Amniotic epithelial cell (primary cell): ENCODE data around the gene FBXO21.
"Not testable (repeated sequence)": the region's sequence is repeated elsewhere in the genome, so short reads cannot be mapped to it uniquely, and the experiment has no call there.

ENCODE experiments used
- DNase-seq: peaks from one replicate; pipeline ENCODE4 v3.0.0-alpha.2; 2010; ENCODE audit warnings: low read depth

Gene FBXO21

DNA sequence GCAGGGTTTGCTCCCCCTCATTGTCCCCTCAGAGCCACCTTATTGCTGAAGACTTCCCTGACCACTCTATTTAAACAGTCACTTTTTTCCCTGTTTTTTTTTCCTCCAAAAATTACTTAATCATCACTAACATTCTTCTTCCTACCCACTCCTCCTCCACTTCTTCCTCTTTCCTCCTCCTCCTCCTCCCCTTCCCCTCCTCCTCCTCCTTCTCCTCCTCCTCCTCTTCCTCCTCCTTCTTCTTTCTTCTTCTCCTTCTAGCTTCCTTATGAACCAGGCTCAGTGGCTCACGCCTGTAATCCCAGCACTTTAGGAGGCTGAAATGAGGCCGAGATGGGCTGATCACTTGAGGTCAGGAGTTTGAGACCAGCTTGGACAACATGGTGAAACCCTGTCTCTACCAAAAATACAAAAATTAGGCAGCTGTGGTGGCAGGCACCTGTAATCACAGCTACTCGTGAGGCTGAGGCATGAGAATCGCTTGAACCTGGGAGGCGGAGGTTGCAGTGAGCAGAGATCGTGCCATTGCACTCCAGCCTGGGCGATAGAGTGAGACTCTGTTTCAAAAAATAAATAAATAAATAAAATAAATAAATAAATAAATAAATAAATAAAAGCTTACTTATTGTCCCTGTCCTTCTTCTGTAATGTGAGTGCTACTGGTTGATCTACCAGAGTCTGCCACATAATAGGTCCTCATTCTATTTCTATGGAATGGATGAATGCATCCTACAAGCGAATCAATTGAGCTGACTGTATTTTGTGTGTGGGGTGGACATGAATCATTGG is 9.9 kb upstream of the FBXO21 start:
- DNase-seq: not testable (repeated sequence)

GRCh38 chr12:117196334-117196733 is 6.1 kb upstream of the FBXO21 start:
- not testable (repeated sequence) for DNase-seq

GRCh38 chr12:117195027-117195426 is 4.8 kb upstream of the FBXO21 start:
- not testable (repeated sequence) for DNase-seq

DNA sequence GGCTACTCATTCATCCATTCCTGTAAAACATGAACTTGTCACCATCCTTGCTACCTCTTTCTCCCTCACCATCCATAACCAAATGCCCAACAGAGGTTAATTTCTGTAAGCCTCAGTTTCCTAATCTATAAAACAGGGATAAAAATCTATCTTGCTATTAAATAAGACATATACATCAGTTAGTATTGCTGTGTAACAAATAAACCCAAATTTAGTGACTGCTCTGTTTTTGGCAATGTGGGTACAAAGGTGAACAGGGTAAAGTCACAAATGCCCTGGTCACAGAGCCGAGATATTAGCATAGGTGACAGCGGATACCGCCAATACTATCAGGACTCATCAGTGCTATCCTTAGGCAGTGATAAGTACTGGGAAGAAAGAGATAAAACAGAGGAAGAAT is 3.6 kb upstream of the FBXO21 start:
- no peak for DNase-seq

DNA sequence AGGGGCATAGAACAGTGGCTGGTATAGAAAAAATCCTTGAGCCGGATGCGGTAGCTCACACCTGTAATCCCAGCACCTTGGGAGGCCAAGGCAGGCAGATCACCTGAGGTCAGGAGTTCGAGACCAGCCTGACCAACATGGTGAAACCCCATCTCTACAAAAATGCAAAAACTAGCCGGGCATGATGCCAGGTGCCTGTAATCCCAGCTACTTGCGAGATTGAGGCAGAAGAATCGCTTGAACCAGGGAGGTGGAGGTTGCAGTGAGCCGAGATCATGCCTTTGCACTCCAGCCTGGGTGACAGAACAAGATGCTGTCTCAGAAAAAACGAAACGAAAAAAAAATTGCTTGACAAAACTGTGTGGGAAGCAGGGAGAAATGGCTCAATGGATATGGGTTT is 2.3 kb upstream of the FBXO21 start:
- DNase-seq: not testable (repeated sequence)

DNA sequence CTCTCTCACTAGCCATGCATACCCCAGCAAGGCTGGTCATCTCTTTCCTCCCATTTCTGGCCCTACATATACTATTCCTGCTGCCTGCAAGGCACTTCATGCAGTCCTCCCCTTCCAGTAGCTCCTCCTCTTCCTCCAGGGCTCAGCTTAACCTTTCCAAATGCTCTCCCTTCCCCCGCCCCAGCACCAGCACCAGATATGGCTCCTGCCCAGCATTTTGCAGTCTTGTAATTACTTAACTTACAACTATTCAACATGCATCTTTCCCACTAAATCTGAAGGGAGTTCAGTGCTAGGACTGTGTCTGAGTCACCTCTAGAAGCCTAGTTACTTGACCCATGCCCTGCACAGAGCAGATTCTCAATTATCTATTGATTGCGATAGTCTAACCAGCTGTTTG is 1.8 kb upstream of the FBXO21 start:
- peak; percentile 19 for DNase-seq

DNA sequence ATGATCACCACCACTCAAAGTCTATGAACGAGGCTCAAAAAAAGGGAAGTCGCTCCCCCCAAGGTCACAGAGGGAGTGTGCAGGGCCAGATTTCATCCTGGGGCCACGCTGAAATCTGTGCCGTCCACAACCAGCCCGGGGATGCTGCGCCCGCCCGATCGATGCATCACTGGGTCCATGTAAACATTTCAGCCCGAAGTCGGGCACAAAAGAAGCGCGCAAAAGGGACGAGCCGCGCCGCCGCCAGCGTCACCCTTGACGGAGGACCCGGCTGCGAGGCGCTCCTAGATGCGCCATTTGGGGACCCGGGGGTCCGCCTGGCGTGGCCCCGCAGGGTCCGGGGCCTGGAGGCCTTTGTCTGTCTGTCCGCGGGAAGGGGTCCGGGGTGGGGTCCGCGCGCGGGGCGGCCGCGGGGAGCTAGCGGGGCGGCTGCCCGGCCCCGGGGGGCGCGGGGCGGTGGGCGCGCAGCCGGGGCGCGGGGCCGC is 503 bp downstream of the FBXO21 start:
- peak; percentile 12 for DNase-seq

DNA sequence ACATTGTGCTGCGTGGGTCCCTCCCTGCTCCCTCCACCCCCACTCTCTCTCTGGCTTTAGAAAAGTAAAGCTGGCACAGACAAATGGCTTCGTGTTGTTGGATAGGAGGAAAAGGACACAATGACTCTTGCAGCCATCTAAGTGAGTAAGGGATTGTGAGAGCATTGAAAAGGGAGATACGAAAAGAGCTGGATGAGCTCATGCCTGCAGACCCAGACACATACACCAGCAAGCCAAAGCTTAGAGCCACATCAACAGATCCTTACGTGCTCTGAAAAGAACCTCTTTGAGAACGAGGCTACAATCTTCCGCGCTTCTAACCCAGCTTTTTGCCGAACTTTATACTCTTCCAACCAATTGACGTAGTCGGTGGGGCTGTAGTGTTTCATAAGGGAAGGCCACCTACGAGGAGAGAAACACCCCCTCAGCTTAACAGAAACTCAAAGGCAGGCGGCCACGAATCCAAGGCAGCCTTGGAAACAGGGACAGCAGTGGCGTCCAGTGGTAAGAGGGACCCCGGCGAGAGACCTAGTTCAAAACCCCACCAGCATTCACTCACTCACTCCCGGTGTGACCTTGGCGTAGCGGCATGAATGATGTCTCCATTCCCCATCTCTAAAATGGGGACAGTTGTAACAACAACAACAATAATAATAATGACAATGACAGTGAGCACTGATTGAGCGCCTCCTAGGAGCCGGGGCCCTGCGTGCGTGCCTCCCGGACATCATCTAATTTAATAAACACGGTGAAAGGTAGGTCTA is 1.1 kb downstream of the FBXO21 start:
- peak; percentile 81 for DNase-seq

GRCh38 chr12:117188121-117188665 is 2.1 kb downstream of the FBXO21 start:
- no peak for DNase-seq

- peak; percentile 23 for DNase-seq
These were observed 2.8 kb downstream of the FBXO21 start for GRCh38 chr12:117187421-117187820.

DNA sequence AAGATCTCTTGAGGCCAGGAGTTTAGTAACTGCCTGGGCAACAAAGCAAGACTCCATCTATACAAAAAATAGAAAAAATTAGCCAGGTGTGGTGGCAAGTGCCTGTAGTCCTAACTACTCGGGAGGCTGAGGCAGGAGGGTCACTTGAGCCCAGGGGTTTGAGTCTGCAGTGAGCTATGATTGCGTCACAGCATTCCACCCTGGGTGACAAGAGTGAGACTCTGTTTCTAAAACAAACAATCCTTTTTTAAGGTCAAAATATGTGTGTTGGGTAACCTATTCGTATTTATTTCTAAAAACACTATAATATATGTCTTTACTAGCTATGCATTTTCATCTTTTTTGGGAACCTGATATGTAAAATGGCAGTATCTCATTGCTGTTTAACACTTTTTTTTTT is 7.4 kb downstream of the FBXO21 start:
- DNase-seq: no peak

DNA sequence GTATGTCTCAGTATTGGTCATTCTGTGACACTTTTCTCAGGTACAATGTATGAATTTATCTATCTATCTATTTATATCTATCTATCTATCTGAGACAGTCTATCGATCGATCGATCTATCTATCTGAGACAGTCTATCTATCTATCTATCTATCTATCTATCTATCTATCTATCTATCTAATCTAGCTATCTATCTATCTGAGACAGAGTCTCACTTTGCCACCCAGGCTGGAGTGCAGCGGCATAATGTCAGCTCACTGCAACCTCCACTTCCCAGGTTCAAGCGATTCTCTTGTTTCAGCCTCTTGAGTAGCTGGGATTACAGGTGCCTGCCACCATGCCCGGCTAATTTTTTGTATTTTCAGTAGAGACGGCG is 8.8 kb downstream of the FBXO21 start:
- not testable (repeated sequence) for DNase-seq

- DNase-seq: no peak
These were observed 9.4 kb downstream of the FBXO21 start for GRCh38 chr12:117180758-117181467.

DNA sequence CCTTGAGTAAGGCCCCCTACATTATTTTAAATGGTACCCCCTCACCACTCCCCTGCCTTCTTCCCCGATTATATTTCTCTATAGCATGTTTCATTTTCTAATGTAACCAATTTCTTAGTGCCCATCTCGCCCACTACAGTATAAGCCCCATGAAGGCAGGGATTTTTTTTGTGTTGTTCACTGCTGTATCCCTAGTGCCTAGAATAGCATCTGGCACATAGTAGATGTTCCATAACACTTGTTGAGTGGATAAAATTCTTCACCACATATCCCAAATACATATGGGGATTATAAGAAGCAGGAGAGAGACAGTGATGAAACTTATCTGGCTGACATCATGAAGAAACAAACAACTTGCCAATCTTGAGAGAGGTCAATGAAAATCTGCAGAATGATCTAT is 11.5 kb downstream of the FBXO21 start:
- no peak for DNase-seq

DNA sequence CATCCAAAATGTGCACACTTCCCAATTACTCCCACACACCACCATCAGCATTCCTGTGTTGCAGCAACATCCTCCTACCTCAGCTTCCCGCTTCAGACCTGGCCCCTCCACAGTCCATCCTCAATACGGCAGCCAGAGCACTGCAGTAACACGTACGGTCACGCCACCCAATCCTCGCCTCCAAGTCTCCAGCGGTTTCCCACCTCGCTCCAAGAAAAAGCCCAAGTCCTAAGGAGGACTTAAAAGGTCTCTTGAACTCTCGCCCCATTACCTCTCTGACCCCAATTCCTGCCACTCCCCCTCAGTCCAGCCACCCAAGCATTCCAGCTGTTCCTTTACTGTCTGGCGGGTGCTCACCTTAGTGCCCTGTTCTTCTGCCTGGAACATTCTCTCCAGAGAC is 12.0 kb downstream of the FBXO21 start:
- no peak for DNase-seq

- no peak for DNase-seq
These were observed 18.1 kb downstream of the FBXO21 start for GRCh38 chr12:117172168-117172567.

- DNase-seq: no peak
These were observed 18.6 kb downstream of the FBXO21 start for GRCh38 chr12:117171499-117172162.

- no peak for DNase-seq
These were observed 20.7 kb downstream of the FBXO21 start for GRCh38 chr12:117169548-117169947.

DNA sequence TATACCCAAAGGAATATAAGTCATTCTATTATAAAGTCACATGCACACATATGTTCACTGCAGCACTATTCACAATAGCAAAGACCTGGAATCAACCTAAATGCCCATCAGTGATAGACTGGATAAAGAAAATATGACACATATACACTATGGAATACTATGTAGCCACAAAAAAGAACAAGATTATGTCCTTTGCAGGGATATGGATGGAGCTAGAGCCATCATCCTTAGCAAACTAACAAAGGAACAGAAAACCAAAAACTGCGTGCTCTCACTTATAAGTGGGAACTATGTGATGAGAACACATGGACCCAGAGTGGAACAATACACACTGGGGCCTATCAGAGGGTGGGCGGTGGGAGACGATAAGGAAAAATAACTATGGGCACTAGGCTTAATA is 21.3 kb downstream of the FBXO21 start:
- no peak for DNase-seq

DNA sequence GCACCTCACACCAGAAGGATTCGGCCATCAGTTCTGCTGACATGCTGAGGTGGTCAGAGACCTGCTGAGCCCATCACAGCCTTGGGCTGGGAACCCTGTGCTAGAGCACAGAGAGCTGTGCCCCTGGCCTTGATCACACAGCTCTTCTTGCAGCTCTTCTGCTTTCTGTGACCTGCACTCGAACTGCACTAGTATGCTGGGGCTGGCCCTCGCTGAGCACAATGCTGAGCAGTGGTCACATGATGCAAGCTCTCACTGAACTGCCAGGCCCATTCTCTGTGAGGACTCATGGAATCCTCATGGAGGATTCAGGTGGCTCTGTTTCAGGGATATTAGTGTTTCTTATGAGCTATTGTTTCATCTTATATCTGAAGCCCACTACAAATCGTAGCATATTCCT is 22.5 kb downstream of the FBXO21 start:
- no peak for DNase-seq

DNA sequence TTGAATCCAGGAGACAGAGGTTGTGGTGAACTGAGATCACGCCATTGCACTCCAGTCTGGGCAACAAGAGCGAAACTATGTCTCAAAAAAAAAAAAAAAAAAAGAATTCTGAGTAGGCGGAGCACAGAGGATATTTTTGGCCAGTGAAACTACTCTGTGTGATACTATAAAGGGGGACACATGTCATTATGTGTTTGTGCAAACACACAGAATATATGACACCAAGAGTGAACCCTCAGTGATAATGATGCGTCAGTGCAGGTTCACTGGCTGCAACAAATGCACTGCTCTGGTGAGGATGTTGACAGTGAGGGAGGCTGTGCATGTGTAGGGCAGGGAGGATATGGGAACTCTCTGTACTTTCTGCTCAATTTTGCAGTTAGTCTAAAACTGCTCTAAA is 24.2 kb downstream of the FBXO21 start:
- DNase-seq: no peak

DNA sequence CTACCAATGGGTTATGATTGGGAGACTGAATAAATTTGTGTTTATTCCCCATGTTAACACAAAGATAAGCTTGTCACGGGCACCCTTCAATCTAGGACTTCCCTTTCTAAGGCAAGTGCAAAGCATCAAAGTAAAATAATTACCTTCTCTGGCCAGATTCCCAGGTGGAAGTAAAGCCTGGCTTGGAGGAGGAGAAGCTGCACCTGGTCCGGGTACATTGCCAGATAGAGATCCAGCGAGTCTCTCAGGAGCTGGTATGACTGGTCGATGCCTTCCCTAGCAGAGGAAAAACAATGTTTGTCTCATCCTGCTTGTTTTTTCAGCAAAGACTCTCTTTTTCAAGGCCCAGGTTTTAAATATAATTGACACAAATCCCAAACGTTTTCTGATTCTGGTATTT is 24.9 kb downstream of the FBXO21 start:
- DNase-seq: no peak
